ENCODE results near the gene MED23.

DNA sequence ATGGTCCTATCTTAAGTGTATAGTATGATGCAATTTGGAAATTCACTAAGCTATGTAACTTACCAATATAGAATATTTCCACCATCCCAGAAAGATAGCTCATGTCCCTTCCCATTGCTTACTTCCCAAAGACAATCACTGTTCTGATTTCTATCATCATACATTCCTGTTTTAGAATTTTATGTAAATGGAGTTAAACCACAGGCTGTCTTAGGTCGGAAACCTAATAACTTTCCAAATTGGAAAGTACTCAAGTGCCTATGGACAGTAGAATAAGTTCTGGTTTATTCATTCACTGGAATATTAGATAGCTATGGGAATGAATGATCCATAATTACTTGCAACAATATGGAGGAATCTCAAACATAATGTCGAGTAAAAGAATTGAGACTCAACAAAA is 29.2 kb upstream of the MED23 start:
- TF ChIP-seq POLR2A (IDR thresholded peaks at IDR 0.05; ENCODE audit: low read depth, low read length) = no peak
- no peak for TF ChIP-seq POLR2AphosphoS5 (IDR thresholded peaks at IDR 0.05; ENCODE audit: low read depth, low read length)
